ENCODE results near the gene CHRM4. TPM values are rescaled to one million over a fixed set of nuclear protein-coding genes. Genes with fewer than 3 reads are reported as not detected.
"Not testable (repeated sequence)": the region's sequence is repeated elsewhere in the genome, so short reads cannot be mapped to it uniquely, and the experiment has no call there.

CHRM4 gene
- total RNA-seq, 1 donor from 2014 or later, result 0.35 TPM

DNA sequence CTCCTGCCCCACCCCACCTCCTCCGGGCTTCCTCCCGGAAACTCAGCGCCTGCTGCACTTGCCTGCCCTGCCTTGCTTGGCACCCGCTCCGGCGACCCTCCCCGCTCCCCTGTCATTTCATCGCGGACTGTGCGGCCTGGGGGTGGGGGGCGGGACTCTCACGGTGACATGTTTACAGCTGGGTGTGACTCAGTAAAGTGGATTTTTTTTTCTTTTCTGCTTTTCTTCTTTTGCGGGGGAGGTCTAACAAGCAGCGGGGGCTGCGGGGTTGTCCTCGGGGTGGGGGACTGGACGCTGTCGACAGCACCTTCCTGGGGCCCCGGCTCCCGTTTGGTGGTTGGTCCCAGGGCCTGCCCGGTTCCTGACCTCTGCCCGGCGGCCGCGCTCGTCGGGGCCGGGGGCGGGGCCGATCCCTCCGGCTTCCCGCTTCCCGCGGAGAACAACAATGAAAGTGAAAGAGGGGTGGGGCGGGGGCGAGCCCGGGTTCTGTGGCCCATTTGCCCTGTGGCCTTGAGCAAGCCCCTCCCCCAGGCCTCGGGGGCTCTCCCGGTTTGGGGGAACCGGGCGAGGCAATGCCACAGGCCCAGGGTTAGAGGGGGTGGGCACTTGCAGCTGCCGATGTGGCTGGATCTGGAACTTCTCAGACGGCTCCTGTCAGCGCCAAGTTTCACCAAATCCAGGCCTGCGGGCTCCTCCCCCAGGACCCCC lies 11.1 kb downstream of the CHRM4 start:
- H3K36me3 ChIP-seq, result peaks cover 13% of the 10 kb centered on the region
- H3K27me3 ChIP-seq, result peaks cover 3% of the 10 kb centered on the region
- DNase-seq (peak; percentile 87), ATAC-seq (peak; percentile 69)
- peak overlapping the region; percentile 68 for H3K27ac ChIP-seq
- intact Hi-C loops (cut with DNase I), result no loop called here
- TF ChIP-seq, protein P1, sequence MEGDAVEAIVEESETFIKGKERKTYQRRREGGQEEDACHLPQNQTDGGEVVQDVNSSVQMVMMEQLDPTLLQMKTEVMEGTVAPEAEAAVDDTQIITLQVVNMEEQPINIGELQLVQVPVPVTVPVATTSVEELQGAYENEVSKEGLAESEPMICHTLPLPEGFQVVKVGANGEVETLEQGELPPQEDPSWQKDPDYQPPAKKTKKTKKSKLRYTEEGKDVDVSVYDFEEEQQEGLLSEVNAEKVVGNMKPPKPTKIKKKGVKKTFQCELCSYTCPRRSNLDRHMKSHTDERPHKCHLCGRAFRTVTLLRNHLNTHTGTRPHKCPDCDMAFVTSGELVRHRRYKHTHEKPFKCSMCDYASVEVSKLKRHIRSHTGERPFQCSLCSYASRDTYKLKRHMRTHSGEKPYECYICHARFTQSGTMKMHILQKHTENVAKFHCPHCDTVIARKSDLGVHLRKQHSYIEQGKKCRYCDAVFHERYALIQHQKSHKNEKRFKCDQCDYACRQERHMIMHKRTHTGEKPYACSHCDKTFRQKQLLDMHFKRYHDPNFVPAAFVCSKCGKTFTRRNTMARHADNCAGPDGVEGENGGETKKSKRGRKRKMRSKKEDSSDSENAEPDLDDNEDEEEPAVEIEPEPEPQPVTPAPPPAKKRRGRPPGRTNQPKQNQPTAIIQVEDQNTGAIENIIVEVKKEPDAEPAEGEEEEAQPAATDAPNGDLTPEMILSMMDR (IDR thresholded peaks at IDR 0.05), result no peak
- peaks cover 23% of the 10 kb centered on the region for H3K4me1 ChIP-seq
- no peaks in the 10 kb centered on the region for H3K9me3 ChIP-seq
- peak overlapping the region; percentile 67 for H3K4me3 ChIP-seq

DNA sequence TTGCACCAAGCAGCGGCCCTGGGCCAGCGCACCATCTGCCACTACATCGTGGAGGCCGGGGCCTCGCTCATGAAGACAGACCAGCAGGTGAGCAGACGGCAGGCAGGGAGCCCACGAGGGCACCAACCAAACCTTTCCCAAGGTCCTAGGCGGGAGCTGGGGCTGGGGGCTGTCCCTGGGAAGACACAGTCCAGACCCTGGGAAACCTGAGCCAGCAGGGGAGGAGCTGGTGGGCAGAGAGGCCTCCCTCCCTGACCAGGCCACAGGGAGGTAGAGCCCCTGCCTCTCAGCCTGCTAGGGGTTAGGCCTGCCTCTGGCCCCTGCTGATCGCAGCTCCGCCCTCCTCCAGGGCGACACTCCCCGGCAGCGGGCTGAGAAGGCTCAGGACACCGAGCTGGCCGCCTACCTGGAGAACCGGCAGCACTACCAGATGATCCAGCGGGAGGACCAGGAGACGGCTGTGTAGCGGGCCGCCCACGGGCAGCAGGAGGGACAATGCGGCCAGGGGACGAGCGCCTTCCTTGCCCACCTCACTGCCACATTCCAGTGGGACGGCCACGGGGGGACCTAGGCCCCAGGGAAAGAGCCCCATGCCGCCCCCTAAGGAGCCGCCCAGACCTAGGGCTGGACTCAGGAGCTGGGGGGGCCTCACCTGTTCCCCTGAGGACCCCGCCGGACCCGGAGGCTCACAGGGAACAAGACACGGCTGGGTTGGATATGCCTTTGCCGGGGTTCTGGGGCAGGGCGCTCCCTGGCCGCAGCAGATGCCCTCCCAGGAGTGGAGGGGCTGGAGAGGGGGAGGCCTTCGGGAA lies 11.9 kb downstream of the CHRM4 start:
- peak overlapping the region; percentile 67 for H3K4me3 ChIP-seq
- H3K27me3 ChIP-seq; DNase-seq; H3K9me3 ChIP-seq; intact Hi-C loops (cut with DNase I): not testable (repeated sequence)
- H3K4me1 ChIP-seq, result peaks cover 23% of the 10 kb centered on the region
- peak; percentile 3 for ATAC-seq
- peaks cover 21% of the 10 kb centered on the region for H3K36me3 ChIP-seq
- peak overlapping the region; percentile 68 for H3K27ac ChIP-seq

DNA sequence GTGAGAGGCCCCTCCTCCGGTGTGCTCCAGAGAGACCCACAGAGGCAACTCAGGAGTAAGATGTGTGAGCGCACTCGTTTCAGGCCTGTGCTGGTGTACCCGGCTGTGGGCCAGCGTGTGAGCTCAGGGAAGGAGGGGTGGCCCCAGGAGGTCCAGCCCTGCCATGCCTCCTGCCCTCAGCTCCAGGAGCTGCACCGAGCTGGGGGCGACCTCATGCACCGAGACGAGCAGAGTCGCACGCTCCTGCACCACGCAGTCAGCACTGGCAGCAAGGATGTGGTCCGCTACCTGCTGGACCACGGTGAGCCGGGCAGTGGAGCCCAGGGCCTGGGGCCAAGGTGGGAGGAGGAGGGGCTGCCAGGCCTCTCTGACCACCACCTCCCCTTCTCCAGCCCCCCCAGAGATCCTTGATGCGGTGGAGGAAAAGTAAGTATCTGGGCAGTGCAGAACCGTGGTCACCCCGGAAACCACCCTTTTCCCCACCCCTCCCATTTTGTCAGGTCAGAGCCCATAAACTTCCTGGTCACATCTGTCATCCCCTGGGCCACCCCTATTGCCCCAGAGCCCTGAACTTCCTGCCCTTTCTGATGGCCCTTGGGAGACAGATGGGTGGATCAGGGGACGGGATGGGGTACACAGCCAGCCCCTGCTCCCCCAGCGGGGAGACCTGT lies 12.6 kb downstream of the CHRM4 start:
- Histone ChIP-seq H3K27ac (no peak overlapping the region), H3K27me3 (no peaks in the 10 kb centered on the region), H3K4me1 (peaks cover 23% of the 10 kb centered on the region), H3K36me3 (peaks cover 28% of the 10 kb centered on the region), H3K9me3 (no peaks in the 10 kb centered on the region), H3K4me3 (no peak overlapping the region)
- intact Hi-C loops (cut with DNase I), result no loop called here
- TF ChIP-seq, protein P1 (IDR thresholded peaks at IDR 0.05), result no peak
- no peak for DNase-seq
- ATAC-seq, result no peak

DNA sequence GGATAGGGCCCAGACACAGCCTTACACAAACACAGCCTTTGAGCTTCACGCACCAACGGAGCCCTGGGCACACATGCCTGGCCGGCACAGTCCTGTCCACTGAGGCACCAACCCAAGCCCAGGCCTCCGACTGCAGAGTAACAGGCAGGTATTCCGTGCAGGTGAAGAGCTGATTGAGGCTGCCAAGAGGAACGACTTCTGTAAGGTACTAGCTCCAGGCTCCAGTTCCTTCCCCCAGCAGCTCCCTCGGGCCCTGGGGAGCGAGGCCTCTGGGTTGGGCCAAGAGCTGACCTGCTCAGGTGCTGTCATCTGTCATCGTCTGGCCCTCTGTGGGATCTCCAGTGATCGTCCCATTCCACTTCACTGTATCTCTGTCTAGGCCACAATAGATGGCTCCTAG lies 13.3 kb downstream of the CHRM4 start:
- no peak for ATAC-seq
- Histone ChIP-seq H3K27ac (no peak overlapping the region), H3K4me1 (peaks cover 23% of the 10 kb centered on the region), H3K36me3 (peaks cover 34% of the 10 kb centered on the region), H3K27me3 (no peaks in the 10 kb centered on the region), H3K4me3 (no peak overlapping the region), H3K9me3 (no peaks in the 10 kb centered on the region)
- TF ChIP-seq, protein P1 (IDR thresholded peaks at IDR 0.05), result no peak
- DNase-seq, result no peak
- intact Hi-C loops (cut with DNase I), result no loop called here

DNA sequence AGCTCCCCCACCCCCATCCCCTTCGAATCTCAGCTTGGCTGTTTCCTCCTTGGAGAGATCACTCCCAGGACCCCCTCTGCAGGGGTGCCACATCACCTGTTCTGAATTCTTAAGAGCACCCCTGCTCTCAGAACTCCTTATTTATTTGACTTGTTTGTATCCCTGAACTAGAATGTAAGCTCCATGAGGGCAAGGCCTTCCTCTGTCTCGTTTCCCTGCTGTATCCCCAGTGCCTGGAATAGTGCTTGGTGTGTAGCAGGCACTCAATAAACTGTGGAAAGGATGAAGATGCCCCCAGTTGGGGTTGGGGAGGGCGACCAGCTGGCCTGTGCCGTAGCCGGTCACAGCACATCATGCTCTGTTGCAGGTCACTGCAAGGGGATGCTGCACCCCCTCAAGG lies 13.7 kb downstream of the CHRM4 start:
- Histone ChIP-seq H3K4me1 (peaks cover 22% of the 10 kb centered on the region), H3K36me3 (peaks cover 34% of the 10 kb centered on the region), H3K4me3 (no peak overlapping the region), H3K9me3 (no peaks in the 10 kb centered on the region), H3K27me3 (no peaks in the 10 kb centered on the region), H3K27ac (no peak overlapping the region)
- TF ChIP-seq, protein P1 (IDR thresholded peaks at IDR 0.05), result no peak
- ATAC-seq (no peak), DNase-seq (no peak)
- intact Hi-C loops (cut with DNase I), result no loop called here

DNA sequence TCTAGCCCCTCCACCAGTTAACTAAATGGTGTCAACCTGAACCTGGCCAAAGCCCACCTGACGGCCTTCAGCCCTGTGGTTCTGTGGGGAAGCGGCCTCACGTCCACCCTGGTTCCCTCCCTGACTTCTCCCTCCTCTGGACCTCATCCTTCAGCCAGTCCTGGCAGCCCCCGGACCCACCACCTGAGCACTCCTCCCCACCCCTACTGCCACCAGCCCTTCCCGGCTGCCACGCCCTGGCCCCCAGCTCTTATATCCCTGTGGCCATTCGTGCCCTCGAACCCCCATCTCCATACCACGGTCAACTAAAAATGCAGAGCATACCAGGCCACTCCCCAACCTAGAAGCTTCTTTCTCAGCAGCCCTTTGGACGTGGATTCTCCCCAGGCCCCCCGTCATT lies 14.3 kb downstream of the CHRM4 start:
- TF ChIP-seq, protein P1 (IDR thresholded peaks at IDR 0.05), result no peak
- intact Hi-C loops (cut with DNase I), result no loop called here

More for the DNA sequence above, 14.3 kb downstream of the CHRM4 start:
- H3K27me3 ChIP-seq, result no peaks in the 10 kb centered on the region
- peaks cover 17% of the 10 kb centered on the region for H3K4me1 ChIP-seq
- H3K9me3 ChIP-seq, result no peaks in the 10 kb centered on the region
- H3K27ac ChIP-seq, result no peak overlapping the region
- DNase-seq (no peak), ATAC-seq (no peak)
- no peak overlapping the region for H3K4me3 ChIP-seq
- H3K36me3 ChIP-seq, result peaks cover 34% of the 10 kb centered on the region
